HG02798 (cell line): ENCODE measurements around the gene MUC2.
A peak's percentile ranks its signal among the peaks of the same experiment; 100 is the strongest.

Experiments used
- ATAC-seq: cut with Tn5 transposase; IDR thresholded peaks from one replicate; pipeline ENCODE4 v1.9.1; 2021; ENCODE audit warnings: mild to moderate bottlenecking; ENCODE audit not compliant: unreplicated experiment, poor library complexity

Gene MUC2

DNA sequence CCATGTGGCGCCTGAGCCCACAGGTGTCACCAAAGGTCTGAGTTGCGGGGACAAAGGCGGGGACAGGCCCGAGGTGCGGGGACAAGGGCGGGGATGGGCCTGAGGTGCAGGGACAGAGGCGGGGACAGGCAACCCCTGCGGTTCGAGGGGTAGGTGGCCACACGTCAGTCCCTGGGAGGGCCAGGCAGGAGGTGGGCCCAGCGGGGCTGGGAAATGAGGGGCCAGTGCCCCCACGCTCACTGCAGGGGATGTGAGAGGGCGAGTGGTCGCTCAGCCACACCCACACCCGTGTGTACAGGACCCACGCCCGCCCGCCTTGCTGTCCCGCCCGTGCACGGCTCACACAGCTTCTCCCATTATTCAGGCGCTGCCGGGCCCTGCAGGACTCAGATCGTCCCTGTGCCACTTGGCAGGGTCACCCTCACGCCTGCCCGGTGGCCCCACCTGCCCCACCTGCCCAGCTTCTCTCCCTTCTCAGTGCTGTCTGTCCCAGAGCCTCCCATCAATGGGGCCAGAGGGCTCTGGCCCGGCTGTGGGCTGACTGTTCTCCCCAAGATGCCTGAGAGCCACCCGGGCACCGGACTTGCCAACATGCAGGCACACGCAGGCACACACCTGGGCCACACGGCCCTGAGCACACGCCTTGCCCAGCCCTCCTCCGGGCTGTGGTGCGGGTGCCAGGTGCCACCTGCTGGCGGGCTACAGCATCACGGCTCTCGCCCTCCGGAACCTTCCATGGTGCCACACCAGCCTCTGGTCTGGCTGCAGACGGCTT is 23.9 kb upstream of the MUC2 start:
- ATAC-seq: peak; percentile 82

DNA sequence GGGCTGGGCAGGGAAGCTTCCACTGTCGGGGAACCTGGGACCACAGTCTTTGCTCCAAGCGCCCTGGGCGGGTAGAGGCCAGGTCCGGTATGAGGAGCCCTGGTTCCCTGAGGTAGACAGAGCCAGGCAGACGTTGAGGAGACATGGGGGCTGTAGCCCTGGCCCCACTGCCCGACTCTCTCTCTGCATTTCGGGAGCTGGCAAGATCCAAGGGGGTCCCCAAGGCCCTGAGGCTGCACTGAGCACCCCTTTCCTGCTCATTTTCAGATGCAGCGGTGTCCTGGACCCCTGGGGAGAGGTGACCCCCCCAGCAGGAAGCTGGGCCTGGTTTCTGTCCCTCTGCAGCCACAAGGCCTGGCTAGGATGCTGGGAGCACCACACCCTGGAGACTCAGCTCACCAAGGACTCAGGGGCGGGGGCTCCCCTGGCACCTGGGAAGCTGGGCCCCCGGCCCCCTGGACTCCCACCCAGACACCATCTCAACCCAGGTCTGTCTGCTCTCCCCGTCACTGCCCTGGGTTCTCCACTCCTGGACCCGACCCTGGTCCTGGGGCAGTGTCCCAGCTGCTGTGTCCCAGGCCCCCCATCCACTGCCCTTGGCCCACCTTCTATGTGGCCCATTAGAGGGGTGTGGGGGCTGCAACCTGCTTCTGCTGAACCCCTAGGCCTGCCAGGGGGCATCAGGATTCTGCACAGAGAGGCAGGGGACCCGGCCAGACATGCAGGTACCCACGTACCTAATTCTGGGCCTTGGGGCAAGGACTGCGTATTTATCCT is 23.1 kb upstream of the MUC2 start:
- ATAC-seq: peak; percentile 7

DNA sequence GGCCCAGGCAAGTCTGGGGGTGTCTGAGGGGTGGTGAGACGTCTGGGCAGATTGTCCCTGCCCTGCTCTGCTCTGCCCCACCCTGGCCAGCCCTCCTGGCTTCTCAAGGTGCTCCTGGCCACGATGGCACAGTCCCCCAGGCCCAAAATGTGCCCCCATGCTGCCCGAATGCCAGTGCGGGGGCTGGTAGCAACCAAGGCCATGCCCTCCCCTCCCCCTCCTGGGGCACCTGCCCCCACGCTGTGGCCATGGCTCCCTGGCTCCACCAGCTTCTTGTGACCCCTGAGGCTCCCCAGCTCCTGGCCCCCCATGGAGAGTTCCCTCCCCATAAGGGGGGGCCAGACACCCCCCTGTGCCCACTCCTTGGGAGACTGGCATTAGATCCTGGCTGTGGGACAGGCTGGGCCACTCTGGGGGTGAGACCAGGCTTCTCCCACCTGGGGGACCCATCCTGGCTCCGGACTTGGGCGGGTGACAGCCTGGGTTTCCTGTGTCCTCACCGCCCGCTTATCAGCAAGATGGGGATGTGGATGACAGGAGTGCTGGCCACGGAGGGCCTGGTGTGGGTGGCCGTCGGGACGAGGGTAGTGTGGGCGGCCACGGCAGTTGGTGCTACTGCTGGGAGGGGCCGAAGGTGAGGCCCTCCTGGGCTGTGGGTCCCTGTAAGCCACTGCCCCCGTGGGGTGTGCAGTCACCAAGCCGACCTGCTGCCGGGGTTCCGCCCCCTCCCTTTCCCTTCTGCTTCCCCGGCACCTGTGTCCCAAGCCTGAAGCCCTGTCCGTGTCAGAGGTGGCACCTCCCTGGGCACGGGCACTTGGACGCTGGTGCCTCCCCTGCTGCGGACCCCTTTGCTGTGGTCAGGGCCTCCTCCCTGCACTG is 22.3 kb upstream of the MUC2 start:
- ATAC-seq: no peak

DNA sequence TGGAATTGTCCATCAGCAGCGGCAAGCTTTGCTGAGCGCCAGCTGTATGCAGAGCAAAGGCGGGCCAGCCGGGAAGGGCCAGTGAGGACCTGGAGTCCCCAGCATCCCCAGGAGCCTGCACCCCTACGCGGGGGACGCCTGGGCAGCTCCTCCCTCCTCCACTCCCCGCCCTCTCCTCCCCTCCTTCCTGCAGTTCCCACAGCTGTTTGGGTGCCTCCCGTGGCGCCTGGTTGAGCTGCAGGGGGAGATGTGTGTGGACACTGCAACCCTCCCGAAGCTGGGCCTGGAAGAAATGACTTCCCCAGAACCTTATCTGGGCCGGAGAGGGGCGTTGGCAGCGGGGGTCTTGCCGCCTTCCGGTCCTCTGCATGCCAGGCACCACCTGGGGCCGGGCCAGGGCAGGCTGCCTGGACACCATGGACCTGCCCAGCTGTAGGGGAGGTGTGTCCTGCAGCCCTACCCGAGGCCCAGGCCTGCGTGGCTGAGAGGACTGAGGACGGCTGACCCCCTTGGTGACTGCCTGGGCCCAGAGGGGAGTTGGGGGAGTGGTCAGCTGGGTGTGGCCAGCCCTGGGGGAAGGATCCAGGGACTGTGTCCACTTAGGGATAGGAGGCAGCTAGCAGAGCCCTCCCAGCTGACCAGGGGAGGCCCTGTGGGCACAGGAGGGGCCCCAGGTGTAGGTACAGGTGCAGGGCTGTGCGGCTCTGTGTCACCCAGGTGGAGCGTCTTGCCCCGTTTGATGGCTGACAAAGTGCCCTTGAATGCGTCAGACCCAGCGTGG is 21.4 kb upstream of the MUC2 start:
- no peak for ATAC-seq

DNA sequence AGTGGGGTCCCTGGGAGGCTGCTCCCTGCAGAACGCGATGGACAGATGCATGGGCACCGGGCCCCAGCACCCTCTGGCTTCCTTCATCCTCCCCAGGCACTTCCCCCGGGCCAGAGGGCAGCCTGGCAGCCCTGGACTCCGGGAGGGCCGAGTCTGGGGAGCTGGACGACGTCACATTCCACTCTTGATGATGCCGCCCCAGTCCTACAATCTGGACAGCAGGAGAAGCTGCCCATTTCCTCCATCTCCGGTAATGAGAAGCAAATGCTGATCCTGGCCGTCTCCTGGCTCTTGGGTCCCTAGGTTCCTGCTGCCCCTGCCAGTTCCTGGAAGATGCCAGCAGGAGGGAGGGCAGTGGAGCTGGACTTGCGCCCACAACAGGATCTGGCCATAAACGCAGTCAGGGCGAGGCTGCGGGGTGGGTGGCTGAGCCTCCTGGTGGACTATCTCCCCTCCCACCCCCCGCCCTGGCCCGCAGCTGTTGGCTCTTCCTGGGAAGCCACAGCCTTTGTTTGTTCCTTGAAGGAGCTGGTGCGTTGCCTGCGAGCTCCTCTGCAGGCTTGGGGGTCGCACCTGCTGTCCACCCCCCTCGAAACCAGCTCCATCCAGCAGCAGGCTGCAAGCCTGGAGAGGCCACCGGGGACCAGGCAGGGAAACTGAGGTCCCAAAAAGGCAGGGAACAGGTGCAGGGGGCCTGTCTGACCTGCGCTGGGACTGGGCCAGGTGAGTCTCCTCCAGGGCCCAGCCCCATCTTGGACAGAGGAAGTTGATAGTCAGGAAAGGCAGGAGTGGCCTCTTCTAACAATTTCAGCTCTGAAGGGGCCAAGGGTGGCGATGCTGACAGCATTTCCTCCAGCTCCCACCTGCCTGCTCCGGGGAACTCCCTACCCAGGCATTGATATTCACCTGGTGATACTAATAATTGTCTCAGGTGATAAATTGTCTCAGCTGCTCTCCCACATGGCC is 20.2 kb upstream of the MUC2 start:
- ATAC-seq: no peak

DNA sequence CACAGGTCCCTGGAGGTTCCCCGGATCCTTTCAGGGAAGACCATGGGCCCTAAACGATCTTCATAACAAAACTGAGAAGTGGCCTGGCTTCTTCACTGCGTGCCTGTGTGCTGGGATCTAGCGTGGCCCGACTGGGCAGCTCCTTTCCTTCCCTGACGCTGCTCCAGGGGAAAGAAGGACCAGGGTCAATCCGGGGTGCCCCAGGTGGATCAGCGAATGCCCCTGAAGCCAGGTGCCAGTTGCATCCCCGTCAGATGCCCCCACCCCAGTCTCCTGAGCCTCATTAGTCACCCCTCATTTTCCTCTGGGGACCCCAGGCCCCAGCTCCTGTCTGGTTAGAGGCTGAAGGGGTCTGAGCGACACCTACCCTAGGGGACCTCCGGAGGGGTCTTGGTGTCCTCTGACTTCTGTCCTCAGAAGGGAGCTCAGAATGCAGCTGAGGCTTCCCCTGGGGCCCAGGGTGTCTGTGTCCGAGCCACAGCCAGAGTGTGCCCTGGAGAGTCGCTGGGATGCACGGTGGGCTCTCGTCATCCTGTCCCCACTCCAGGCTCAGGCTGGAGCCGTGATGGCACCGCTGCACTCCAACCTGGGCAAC is 19.5 kb upstream of the MUC2 start:
- no peak for ATAC-seq

DNA sequence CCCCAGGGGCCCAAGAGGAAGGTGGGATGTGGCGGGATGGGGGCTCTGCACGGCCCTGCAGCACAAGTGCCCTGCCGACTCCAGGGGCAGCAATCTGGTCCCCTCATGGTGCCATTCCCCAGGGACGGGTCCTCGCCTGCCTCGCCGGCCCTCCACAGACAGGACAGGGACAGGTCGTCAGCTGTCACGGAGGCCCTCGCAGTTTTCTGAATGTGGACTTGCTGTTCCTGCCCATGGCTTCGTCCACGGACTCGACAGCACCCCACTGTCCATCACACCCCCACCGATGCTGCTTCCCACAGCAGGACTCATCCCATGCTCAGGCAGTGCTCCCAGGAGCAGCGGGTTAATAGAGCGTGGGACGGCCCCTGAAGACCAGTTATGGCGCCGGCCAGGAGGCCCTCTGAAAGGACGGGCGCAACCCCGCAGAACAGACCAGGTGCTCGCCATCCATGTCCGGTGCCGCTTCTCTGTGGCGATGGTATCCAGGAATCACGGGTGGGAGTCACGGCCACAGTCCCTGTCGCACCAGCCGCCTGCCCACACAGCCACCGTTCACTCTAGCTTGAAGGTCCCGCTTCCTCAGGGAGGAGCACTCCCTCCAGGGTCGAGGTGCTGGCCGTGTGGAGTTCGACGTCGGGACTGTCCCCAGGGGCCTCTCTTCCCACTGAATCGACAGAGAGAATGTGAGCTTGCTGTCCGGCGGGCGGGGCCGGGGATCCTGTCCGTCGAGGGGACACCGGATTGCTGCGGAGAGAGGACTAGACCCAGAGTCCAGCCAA is 18.5 kb upstream of the MUC2 start:
- ATAC-seq: no peak

DNA sequence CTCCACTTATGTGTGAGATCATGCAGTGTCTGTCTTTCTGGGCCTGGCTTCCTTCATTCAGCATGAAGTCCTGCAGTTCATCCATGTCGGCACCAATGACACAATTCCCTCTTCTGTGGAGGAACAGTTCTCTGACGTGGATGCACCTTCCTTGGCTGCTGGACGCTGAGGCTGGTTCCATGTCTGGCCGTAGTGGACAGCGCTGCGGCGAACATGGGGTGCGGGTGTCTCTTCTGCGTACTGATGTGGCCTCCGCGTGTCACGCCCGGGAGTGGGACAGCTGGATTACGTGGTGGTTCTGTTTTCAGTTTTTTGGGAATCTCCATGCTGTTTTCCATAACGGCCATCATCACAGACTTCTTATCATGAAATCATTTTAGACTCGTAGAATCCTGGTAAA is 16.9 kb upstream of the MUC2 start:
- no peak for ATAC-seq

DNA sequence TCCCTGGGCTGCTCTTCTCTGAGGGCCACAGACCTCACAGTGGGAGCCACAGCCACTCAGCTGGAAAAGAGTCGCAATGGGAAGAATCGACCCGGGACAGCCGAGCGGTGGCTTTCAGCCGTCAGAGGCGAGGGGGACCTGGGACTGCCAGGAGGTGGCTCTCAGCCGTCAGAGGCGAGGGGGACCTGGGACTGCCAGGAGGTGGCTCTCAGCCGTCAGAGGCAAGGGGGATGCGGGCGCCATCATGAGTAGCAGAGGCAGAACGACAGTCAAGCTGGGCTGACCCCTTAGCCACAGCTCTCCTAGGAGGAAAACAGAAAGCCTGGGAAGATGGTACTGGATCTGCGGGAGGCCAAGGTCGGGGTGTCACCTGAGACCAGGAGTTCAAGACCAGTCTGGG is 14.9 kb upstream of the MUC2 start:
- ATAC-seq: no peak

DNA sequence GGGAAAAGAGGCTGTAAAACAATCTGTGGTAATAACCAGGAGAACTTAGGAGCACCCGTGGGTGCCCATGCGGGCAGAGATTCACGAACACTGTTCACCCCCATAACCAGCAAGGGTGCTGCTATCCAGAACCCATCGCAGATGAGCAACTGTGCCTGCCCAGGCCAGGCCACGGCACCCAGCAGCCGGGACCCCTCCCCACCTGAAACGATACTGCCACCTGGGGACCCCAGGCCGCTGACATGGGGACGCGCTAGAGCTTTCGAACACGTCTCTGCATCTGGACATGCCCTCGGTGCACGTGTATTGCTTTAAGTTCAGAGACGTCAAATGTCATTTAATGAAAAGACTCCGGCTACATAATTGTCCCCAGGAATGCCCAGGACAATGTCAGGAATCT is 14.3 kb upstream of the MUC2 start:
- no peak for ATAC-seq

DNA sequence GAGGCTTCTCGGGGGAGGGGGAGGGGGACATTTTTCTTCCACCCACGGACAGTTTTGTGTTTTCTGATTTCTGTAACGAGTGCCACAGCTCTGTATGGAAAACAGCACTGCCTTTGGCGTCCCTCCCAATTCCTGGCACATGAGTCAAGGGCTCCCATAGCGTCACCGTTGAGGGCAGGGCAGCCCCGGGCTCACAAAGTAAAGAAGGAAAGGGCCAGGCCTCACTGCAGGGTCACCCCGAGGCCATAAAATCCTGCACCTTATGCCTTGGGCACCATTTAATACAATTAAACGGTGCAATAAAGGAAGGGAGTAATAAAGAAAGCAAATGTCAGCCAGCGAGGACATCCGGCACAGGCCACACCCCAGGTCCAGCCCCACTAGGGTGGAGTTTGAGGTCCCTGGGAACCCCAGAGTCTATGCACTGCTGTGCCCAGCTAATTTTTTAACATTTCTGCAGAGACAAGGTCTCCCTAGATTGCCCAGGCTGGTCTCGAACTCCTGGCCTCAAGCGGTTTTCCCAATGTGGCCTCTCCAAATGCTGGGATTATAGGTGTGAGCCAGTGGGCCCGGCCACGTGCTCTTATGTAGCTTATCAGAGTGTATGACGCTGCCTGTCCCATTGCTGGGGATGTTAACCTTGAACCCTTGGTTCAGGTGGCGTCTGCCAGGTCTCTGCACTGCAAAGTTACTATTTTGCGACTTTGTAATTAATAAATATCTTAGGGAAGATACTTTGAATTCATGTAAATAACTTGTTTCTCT is 13.6 kb upstream of the MUC2 start:
- ATAC-seq: no peak

DNA sequence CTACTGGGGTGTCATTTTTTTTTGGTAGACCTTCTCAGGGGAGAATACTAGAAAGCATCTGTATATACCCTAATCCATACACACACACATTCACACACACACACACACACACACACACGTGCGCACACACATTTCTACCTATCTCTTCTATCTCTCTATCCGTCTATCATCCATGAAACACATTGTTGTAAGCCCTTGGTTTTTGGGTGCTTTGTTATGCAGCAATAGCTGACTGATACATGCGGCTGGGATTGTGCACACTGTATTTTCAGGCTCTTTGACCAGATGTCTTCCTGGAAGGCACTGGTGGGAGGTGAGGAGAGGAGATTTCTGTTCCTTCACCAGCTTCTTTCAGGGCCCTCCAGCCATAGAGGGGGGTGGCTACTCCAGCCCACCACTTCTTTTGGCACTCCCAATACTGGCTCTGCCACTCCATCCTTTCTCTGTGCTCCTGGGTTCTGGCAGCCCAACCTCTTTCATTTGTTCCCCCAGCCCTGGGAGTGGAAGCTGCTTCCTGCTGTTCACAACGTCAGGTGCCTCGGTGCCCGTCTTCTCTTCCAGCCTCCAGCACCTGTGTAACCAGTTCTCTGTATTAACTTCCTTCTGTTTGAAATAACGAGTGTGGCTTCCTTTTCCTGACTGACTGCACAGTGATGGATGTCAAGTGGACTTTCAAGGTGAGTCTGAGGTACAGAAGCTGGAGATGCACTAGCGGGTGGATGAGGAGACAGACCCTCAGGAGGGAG is 12.4 kb upstream of the MUC2 start:
- no peak for ATAC-seq

DNA sequence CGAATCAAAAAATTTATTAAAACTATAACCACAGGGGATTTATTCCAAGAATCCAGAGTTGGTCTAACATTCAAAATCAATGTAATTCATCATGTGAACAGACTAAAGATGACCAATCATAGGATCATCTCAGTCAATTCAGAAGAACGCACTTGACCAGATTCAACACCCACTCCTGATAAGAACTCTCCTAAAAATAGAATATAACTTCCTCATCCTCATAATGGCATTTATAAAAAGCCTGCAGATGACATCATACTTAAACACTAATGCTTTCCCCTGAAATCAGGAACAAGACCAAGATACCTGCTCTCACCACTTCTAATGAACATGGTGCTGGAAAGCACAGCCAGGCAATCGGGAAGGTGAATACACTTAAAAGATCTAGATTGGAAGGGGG is 10.5 kb upstream of the MUC2 start:
- no peak for ATAC-seq

DNA sequence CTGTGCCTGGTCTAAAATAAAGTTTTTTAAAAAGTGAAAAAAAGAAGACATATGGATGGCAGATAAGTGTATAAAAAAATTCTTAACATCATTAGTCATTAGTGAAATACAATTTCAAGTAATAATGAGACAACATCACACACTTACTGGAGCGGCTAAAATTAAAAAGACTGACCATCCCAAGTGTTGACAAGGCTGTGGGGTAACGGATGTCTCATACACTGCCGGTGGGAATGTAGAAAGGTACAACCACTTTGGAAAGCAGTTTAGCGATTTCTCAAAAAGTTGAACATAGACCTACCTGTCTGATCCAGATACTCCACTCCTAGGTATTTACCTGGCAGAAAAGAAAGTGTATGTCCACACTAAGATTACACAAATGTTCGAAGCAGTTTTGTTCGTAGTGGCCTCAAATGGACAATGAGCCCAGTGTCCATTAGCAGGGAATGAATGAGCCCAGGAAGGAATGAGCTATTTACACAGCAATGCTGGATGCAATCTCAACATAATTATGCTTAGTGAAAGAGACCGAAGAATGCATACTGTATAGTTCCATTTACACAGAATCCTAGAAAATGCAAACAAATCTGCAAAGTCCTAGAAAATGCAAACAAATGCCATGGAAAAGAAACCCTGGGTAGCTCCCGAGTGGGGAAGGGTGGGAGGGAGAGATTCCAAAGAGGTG is 6.7 kb upstream of the MUC2 start:
- no peak for ATAC-seq

DNA sequence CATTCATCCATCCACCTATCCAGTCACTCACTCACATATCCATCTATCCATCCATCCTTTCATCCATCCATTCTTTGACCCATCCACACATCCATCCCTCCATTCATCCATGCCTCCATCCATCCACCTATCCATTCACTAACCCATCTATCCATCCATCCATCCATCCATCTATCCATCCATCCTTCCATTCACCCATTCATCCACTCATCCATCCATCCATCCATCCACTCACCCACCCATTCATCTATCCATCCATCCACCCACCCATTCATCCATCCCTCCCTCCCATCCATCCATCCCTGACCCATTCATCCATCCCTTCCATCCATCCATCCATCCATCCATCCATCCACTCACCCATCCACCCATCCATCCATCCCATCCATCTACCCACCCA is 4.9 kb upstream of the MUC2 start:
- ATAC-seq: no peak
